ENCODE measurements around the gene NPHP1.
A peak's percentile ranks its signal among the peaks of the same experiment; 100 is the strongest.
"Not testable (repeated sequence)": the region's sequence is repeated elsewhere in the genome, so short reads cannot be mapped to it uniquely, and the experiment has no call there.

The NPHP1 gene

GRCh38 chr2:110157153-110157793 is 47.5 kb downstream of the NPHP1 start:
- Histone ChIP-seq H2AK5ac (ENCODE audit: low read length) (no peak overlapping the region), H4K8ac (ENCODE audit: low read depth, low read length) (no peak overlapping the region), H3K27me3 (ENCODE audit: insufficient read depth, low read length) (no peaks in the 10 kb centered on the region), H2BK5ac (ENCODE audit: low read depth, low read length, poor library complexity) (no peak overlapping the region), H2AFZ (ENCODE audit: insufficient read depth, low read length, poor library complexity) (no peak overlapping the region), H2BK120ac (ENCODE audit: insufficient read depth, low read length, poor library complexity) (no peak overlapping the region), H3K18ac (ENCODE audit: low read length) (no peak overlapping the region), H2BK12ac (ENCODE audit: low read length) (no peak overlapping the region), H3K79me2 (ENCODE audit: control insufficient read depth, insufficient read depth, low read length, poor library complexity) (no peaks in the 10 kb centered on the region), H3K4ac (ENCODE audit: low read depth, low read length) (no peak overlapping the region), H3K27ac (ENCODE audit: low read depth, low read length) (no peak overlapping the region), H3K4me3 (ENCODE audit: low read depth, low read length) (no peak overlapping the region), H3K4me1 (ENCODE audit: control insufficient read depth in 1 of 2, insufficient read depth in 2 of 2, low read length in 2 of 2) (no peaks in the 10 kb centered on the region), H3K79me1 (ENCODE audit: low read length) (no peaks in the 10 kb centered on the region), H3K23ac (ENCODE audit: low read length) (no peak overlapping the region), H3K4me2 (ENCODE audit: low read length) (no peak overlapping the region), H4K91ac (ENCODE audit: low read depth, low read length) (no peak overlapping the region), H3K36me3 (ENCODE audit: control insufficient read depth in 1 of 2, insufficient read depth in 2 of 2, low read length in 2 of 2) (no peaks in the 10 kb centered on the region), H4K12ac (ENCODE audit: low read depth, low read length) (no peak overlapping the region), H3K14ac (ENCODE audit: low read length) (no peak overlapping the region), H3K9ac (ENCODE audit: low read length) (no peak overlapping the region), H3K9me3 (ENCODE audit: insufficient read depth, low read depth, low read length) (no peaks in the 10 kb centered on the region)
- peak; percentile 23 to 66 for DNase-seq
- WGBS (ENCODE audit: extremely low coverage, insufficient coverage, insufficient read length) = no CpG with 5 or more reads among the region's 4 CpGs

GRCh38 chr2:110154828-110155227 is 50.0 kb downstream of the NPHP1 start:
- not testable (repeated sequence) for H4K12ac ChIP-seq (ENCODE audit: low read depth, low read length); H3K4ac ChIP-seq (ENCODE audit: low read depth, low read length); H3K4me3 ChIP-seq (ENCODE audit: low read depth, low read length); H3K36me3 ChIP-seq (ENCODE audit: control insufficient read depth in 1 of 2, insufficient read depth in 2 of 2, low read length in 2 of 2); H3K79me2 ChIP-seq (ENCODE audit: control insufficient read depth, insufficient read depth, low read length, poor library complexity); H3K23ac ChIP-seq (ENCODE audit: low read length); H3K4me2 ChIP-seq (ENCODE audit: low read length); H2BK12ac ChIP-seq (ENCODE audit: low read length); H2AFZ ChIP-seq (ENCODE audit: insufficient read depth, low read length, poor library complexity); H3K79me1 ChIP-seq (ENCODE audit: low read length); H3K27ac ChIP-seq (ENCODE audit: low read depth, low read length); H4K8ac ChIP-seq (ENCODE audit: low read depth, low read length); H2AK5ac ChIP-seq (ENCODE audit: low read length); H3K9ac ChIP-seq (ENCODE audit: low read length); H3K14ac ChIP-seq (ENCODE audit: low read length); H2BK5ac ChIP-seq (ENCODE audit: low read depth, low read length, poor library complexity); H3K18ac ChIP-seq (ENCODE audit: low read length); H4K91ac ChIP-seq (ENCODE audit: low read depth, low read length); H3K4me1 ChIP-seq (ENCODE audit: control insufficient read depth in 1 of 2, insufficient read depth in 2 of 2, low read length in 2 of 2); DNase-seq; H2BK120ac ChIP-seq (ENCODE audit: insufficient read depth, low read length, poor library complexity); H3K27me3 ChIP-seq (ENCODE audit: insufficient read depth, low read length); H3K9me3 ChIP-seq (ENCODE audit: insufficient read depth, low read depth, low read length)
- no CpG with 5 or more reads among the region's 4 CpGs for WGBS (ENCODE audit: extremely low coverage, insufficient coverage, insufficient read length)

GRCh38 chr2:110154188-110154587 is 50.6 kb downstream of the NPHP1 start:
- H2BK5ac ChIP-seq (ENCODE audit: low read depth, low read length, poor library complexity); H3K4me2 ChIP-seq (ENCODE audit: low read length); H3K4me1 ChIP-seq (ENCODE audit: control insufficient read depth in 1 of 2, insufficient read depth in 2 of 2, low read length in 2 of 2); H4K12ac ChIP-seq (ENCODE audit: low read depth, low read length); H3K9ac ChIP-seq (ENCODE audit: low read length); H2AFZ ChIP-seq (ENCODE audit: insufficient read depth, low read length, poor library complexity); DNase-seq; H3K14ac ChIP-seq (ENCODE audit: low read length); H2AK5ac ChIP-seq (ENCODE audit: low read length); H4K91ac ChIP-seq (ENCODE audit: low read depth, low read length); H4K8ac ChIP-seq (ENCODE audit: low read depth, low read length); H3K36me3 ChIP-seq (ENCODE audit: control insufficient read depth in 1 of 2, insufficient read depth in 2 of 2, low read length in 2 of 2); H3K27me3 ChIP-seq (ENCODE audit: insufficient read depth, low read length); H2BK120ac ChIP-seq (ENCODE audit: insufficient read depth, low read length, poor library complexity); H2BK12ac ChIP-seq (ENCODE audit: low read length); H3K23ac ChIP-seq (ENCODE audit: low read length); H3K18ac ChIP-seq (ENCODE audit: low read length); H3K79me1 ChIP-seq (ENCODE audit: low read length); H3K4me3 ChIP-seq (ENCODE audit: low read depth, low read length); H3K4ac ChIP-seq (ENCODE audit: low read depth, low read length); H3K79me2 ChIP-seq (ENCODE audit: control insufficient read depth, insufficient read depth, low read length, poor library complexity); H3K27ac ChIP-seq (ENCODE audit: low read depth, low read length); H3K9me3 ChIP-seq (ENCODE audit: insufficient read depth, low read depth, low read length): not testable (repeated sequence)
- no CpG with 5 or more reads among the region's 2 CpGs for WGBS (ENCODE audit: extremely low coverage, insufficient coverage, insufficient read length)

DNA sequence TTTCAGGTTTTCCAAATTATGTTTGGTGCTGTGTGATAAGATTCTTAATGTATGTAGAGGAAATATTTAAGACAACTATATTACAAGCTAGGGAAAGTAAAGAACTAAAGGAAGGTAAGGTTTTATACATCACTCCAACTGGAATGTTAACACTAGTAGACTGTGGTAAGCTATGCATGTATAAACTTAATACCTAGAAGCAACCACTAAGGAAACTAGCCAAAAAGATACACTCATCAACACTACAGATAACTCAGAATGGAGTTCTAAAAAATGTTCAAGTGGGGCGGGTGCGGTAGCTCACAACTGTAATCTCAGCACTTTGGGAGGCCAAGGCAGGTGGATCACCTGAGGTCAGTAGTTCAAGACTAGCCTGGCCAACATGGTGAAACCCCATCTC is 51.4 kb downstream of the NPHP1 start:
- Histone ChIP-seq H3K18ac (ENCODE audit: low read length) (no peak overlapping the region), H4K91ac (ENCODE audit: low read depth, low read length) (no peak overlapping the region), H3K79me2 (ENCODE audit: control insufficient read depth, insufficient read depth, low read length, poor library complexity) (no peaks in the 10 kb centered on the region), H3K36me3 (ENCODE audit: control insufficient read depth in 1 of 2, insufficient read depth in 2 of 2, low read length in 2 of 2) (no peaks in the 10 kb centered on the region), H3K9me3 (ENCODE audit: insufficient read depth, low read depth, low read length) (no peaks in the 10 kb centered on the region), H3K79me1 (ENCODE audit: low read length) (no peaks in the 10 kb centered on the region), H3K14ac (ENCODE audit: low read length) (no peak overlapping the region), H2BK12ac (ENCODE audit: low read length) (no peak overlapping the region), H3K4me2 (ENCODE audit: low read length) (no peak overlapping the region), H3K4me1 (ENCODE audit: control insufficient read depth in 1 of 2, insufficient read depth in 2 of 2, low read length in 2 of 2) (no peaks in the 10 kb centered on the region), H3K9ac (ENCODE audit: low read length) (no peak overlapping the region), H3K27ac (ENCODE audit: low read depth, low read length) (no peak overlapping the region), H4K8ac (ENCODE audit: low read depth, low read length) (no peak overlapping the region), H2BK5ac (ENCODE audit: low read depth, low read length, poor library complexity) (no peak overlapping the region), H4K12ac (ENCODE audit: low read depth, low read length) (no peak overlapping the region), H2AFZ (ENCODE audit: insufficient read depth, low read length, poor library complexity) (no peak overlapping the region), H2AK5ac (ENCODE audit: low read length) (no peak overlapping the region), H3K23ac (ENCODE audit: low read length) (no peak overlapping the region), H3K27me3 (ENCODE audit: insufficient read depth, low read length) (no peaks in the 10 kb centered on the region), H3K4me3 (ENCODE audit: low read depth, low read length) (no peak overlapping the region), H3K4ac (ENCODE audit: low read depth, low read length) (no peak overlapping the region), H2BK120ac (ENCODE audit: insufficient read depth, low read length, poor library complexity) (no peak overlapping the region)
- no CpG with 5 or more reads among the region's 2 CpGs for WGBS (ENCODE audit: extremely low coverage, insufficient coverage, insufficient read length)
- DNase-seq = no peak
